ENCODE results near the gene CENPX. TPM values are rescaled to one million over a fixed set of nuclear protein-coding genes. Genes with fewer than 3 reads are reported as not detected.
A peak's percentile ranks its signal among the peaks of the same experiment; 100 is the strongest.

The CENPX gene
- total and polyA plus RNA-seq, 2 of the 13 experiments (the other 11 are each of a cell fraction or from before 2014, with no cell fraction given): 92.7 to 170 TPM

DNA sequence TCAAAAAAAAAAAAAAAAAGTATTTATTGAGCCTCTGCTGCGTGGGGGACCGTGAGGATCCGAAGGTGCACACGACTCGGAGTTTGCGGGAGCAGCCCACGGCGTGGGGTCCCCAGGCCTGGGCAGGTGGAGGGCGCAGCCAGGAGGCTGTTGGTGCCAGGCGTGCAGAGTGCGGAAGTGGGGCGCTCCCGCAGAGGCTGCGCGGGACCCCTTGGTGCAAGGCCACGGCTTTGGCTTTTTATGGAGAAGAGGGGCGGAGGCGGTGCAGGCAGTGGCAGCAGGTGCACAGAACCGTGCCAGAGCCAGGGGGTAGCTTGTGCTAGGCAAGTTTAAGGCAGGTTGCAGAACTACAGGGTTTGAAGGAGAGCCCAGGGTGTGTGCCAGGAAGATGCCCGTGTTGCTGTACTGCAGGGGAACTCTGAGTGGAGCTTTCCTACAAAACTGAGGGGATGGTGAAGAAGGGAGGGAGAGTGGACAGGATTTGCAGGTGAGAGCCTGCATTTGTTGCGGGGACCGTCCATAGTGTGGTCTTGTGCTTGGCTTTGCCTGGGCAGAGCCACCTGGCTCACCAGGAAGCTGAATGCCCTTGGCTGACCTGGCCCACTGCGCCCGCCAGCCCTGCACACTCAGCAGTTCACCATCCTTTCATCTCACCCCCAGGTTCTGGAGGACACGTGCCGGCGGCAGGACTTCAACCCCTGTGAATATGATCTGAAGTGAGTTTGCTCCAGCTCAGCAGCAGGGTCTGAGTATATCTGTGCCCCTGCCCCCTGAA, 44.0 kb downstream of the CENPX start (continued):
- TF ChIP-seq ZFAT (CRISPR knock-in tag; conservative IDR thresholded peaks at IDR 0.05) (no peak), ZFP1 (CRISPR knock-in tag; IDR thresholded peaks at IDR 0.05) (no peak), IRF2 (CRISPR knock-in tag; IDR thresholded peaks at IDR 0.05) (no peak), ZNF678 (CRISPR knock-in tag; IDR thresholded peaks at IDR 0.05) (no peak), ZC3H13 (CRISPR knock-in tag; IDR thresholded peaks at IDR 0.05) (no peak), STAG1 (CRISPR knock-in tag; IDR thresholded peaks at IDR 0.05) (no peak), ESRRA (CRISPR knock-in tag; IDR thresholded peaks at IDR 0.05; ENCODE audit: low read depth) (no peak), ZNF329 (CRISPR knock-in tag; IDR thresholded peaks at IDR 0.05; ENCODE audit: low read depth) (no peak), ZNF772 (CRISPR knock-in tag; IDR thresholded peaks at IDR 0.05) (0 out of 2 replicates have a peak, but pooled peaks have one; percentile 25), GLMP (CRISPR knock-in tag; IDR thresholded peaks at IDR 0.05; ENCODE audit: borderline replicate concordance) (no peak), TEAD2 (CRISPR knock-in tag; IDR thresholded peaks at IDR 0.05) (no peak), CHCHD3 (CRISPR knock-in tag; IDR thresholded peaks at IDR 0.05) (no peak), ZNF724P (CRISPR knock-in tag; IDR thresholded peaks at IDR 0.05; ENCODE audit: borderline replicate concordance) (no peak), HOXD1 (CRISPR knock-in tag; IDR thresholded peaks at IDR 0.05) (no peak), ZNF816 (CRISPR knock-in tag; IDR thresholded peaks at IDR 0.05; ENCODE audit: borderline replicate concordance) (no peak), ZNF30 (CRISPR knock-in tag; IDR thresholded peaks at IDR 0.05) (no peak), GFI1 (CRISPR knock-in tag; IDR thresholded peaks at IDR 0.05; ENCODE audit: borderline replicate concordance) (no peak), ZNF280B (CRISPR knock-in tag; IDR thresholded peaks at IDR 0.05; ENCODE audit: borderline replicate concordance) (peak; percentile 40; the same call in 1 of the 2 replicates), PITX1 (CRISPR knock-in tag; IDR thresholded peaks at IDR 0.05) (no peak), ZNF597 (CRISPR knock-in tag; IDR thresholded peaks at IDR 0.05) (no peak), MAFF (IDR thresholded peaks at IDR 0.05; ENCODE audit: low read depth, low read length) (peak; percentile 79), ZSCAN31 (CRISPR knock-in tag; IDR thresholded peaks at IDR 0.05; ENCODE audit: low read depth) (no peak), ZNF251 (CRISPR knock-in tag; IDR thresholded peaks at IDR 0.05) (no peak), ZSCAN20 (CRISPR knock-in tag; IDR thresholded peaks at IDR 0.05; ENCODE audit: borderline replicate concordance) (no peak), POLR2G (IDR thresholded peaks at IDR 0.05; ENCODE audit: low read depth, low read length) (peak; percentile 21; the same call in 1 of the 2 replicates)
- TF ChIP-seq, protein P1, sequence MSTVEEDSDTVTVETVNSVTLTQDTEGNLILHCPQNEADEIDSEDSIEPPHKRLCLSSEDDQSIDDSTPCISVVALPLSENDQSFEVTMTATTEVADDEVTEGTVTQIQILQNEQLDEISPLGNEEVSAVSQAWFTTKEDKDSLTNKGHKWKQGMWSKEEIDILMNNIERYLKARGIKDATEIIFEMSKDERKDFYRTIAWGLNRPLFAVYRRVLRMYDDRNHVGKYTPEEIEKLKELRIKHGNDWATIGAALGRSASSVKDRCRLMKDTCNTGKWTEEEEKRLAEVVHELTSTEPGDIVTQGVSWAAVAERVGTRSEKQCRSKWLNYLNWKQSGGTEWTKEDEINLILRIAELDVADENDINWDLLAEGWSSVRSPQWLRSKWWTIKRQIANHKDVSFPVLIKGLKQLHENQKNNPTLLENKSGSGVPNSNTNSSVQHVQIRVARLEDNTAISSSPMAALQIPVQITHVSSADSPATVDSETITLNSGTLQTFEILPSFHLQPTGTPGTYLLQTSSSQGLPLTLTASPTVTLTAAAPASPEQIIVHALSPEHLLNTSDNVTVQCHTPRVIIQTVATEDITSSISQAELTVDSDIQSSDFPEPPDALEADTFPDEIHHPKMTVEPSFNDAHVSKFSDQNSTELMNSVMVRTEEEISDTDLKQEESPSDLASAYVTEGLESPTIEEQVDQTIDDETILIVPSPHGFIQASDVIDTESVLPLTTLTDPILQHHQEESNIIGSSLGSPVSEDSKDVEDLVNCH (CRISPR knock-in tag; IDR thresholded peaks at IDR 0.05): no peak

All from HepG2 (cell line).